Mucosa of descending colon (tissue), 3 donors: ENCODE measurements around the gene EVA1A. TPM values are rescaled to one million over a fixed set of nuclear protein-coding genes. Genes with fewer than 3 reads are reported as not detected.

Source experiments
- ATAC-seq: fragments of 200-7000 bp; cut with Tn5 transposase; one replicate; pipeline ENCODE4 v1.9.1; 2020; ENCODE audit warnings: mild to moderate bottlenecking, moderate library complexity
- DNase-seq, 3 donors: peaks; one replicate each; pipeline ENCODE4 v3.0.0-alpha.2; 2020
- H3K36me3 ChIP-seq: fragments of 200-600 bp; one replicate; pipeline ENCODE4 v1.8.0; 2021; ENCODE audit warnings: low read depth, mild to moderate bottlenecking
- H3K4me1 ChIP-seq: fragments of 200-600 bp; one replicate; pipeline ENCODE4 v1.8.0; 2021; ENCODE audit warnings: low read depth, mild to moderate bottlenecking
- H3K4me3 ChIP-seq: fragments of 200-600 bp; one replicate; pipeline ENCODE4 v1.8.0; 2021; ENCODE audit warnings: mild to moderate bottlenecking
- H3K9me3 ChIP-seq: fragments of 200-600 bp; one replicate; pipeline ENCODE4 v1.8.0; 2021; ENCODE audit warnings: mild to moderate bottlenecking
- intact Hi-C, 2 donors: fragments of 100-400 bp; cut with DNase I in 1 of 2; cut with micrococcal nuclease in 1 of 2; formaldehyde crosslinking; loops; one replicate each; pipeline versions ENCODE4 v1.11.0 to v1.11.1; 2022; cut with DNase I, micrococcal nuclease
- total RNA-seq, 3 donors: library from RNA; stranded (reverse); fragmentation: NEBNext Ultra II Directional in 2 of 3; extraction: Animal tissue kit (Norgen Biotek cat#: 25700) in 2 of 3; gene quantifications; one replicate each; pipeline versions ENCODE4 v1.2.1 to v1.2.4, GENCODE V29; 2021 to 2023
- TF ChIP-seq, protein P1 (sequence below): fragments of 200-600 bp; IDR thresholded peaks from one replicate; pipeline ENCODE4 v1.8.0; 2022; ENCODE audit warnings: antibody characterized with exemption, mild to moderate bottlenecking
- donor health status: DM: no; HTN: no; CAD: no; lungs with moderate emphysema.
- donor health status: DM: no; HTN: no; CAD: no.
- donor health status: DM: no; HTN: yes; CAD: no.

EVA1A gene
- total RNA-seq, 3 donors from 2014 or later = 0.72 to 1.3 TPM; not detected in 1

DNA sequence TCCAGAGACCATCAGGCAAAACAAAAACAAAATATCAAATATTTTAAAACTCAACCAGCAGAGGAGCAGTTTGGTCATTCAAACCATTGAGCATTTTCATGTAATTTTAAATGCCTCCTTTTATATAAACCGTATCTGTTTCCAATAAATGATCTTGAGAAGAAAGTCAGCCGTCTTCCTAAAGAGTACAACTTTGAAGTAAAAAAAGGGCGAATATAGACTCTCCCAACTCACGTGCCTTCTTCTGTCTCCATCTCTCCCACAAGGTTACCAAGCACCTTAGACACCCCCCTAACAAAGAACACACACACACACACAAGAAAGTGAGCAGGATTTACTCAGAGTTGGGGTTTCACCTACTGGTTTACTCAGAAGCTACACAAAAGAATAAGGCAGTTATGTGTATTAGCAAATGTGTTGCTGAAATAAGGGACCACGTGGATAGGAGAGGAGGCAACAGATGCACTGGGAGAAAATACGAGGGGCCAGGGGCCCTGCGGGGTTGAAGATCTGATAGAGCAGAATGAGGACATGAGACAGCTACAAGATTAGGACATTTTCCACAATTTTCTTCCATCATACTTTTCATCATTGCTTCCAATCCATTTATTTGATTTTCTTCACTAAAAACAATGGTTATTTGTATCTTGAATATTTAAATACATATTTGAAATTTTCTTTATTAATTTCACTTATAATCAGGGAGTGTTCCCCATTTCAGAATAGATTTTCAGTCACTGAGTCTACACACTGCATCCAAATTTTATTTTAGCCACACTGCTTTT lies 45.0 kb downstream of the EVA1A start:
- intact Hi-C loops = no loop called here
- H3K36me3 ChIP-seq = no peaks in the 10 kb centered on the region
- ATAC-seq = no peak
- TF ChIP-seq, protein P1, sequence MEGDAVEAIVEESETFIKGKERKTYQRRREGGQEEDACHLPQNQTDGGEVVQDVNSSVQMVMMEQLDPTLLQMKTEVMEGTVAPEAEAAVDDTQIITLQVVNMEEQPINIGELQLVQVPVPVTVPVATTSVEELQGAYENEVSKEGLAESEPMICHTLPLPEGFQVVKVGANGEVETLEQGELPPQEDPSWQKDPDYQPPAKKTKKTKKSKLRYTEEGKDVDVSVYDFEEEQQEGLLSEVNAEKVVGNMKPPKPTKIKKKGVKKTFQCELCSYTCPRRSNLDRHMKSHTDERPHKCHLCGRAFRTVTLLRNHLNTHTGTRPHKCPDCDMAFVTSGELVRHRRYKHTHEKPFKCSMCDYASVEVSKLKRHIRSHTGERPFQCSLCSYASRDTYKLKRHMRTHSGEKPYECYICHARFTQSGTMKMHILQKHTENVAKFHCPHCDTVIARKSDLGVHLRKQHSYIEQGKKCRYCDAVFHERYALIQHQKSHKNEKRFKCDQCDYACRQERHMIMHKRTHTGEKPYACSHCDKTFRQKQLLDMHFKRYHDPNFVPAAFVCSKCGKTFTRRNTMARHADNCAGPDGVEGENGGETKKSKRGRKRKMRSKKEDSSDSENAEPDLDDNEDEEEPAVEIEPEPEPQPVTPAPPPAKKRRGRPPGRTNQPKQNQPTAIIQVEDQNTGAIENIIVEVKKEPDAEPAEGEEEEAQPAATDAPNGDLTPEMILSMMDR = no peak
- peaks cover 6% of the 10 kb centered on the region for H3K9me3 ChIP-seq
- no peak overlapping the region for H3K4me3 ChIP-seq
- DNase-seq = no peak
- no peaks in the 10 kb centered on the region for H3K4me1 ChIP-seq

DNA sequence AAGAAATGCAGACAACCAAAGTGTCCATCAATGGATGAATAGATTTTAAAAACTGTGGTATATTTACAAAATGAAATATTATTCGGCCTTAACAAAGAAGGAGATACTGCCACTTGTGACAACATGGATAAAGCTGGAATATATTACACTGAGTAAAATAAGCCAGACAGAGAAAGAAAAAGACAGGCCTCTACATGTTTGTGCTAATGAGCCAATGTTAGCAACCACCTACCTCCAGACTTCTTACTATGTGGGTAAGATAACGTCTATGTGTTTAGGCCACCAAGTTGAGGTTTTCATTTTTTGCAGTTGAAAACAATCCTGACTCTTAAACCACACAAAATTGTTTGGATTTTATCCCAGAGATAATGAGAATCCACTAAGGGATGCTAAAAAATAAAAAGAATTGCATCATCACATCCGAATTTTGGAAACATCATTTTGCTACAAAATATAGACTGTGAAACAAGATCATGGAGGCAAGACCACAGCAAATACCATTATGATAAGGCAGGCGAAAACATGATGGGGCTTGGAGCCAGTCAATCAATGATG lies 47.0 kb downstream of the EVA1A start:
- intact Hi-C loops = no loop called here
- Histone ChIP-seq H3K36me3 (no peaks in the 10 kb centered on the region), H3K4me3 (no peak overlapping the region), H3K9me3 (peaks cover 7% of the 10 kb centered on the region), H3K4me1 (no peaks in the 10 kb centered on the region)
- ATAC-seq (no peak), DNase-seq (no peak)
- TF ChIP-seq, protein P1 = no peak

DNA sequence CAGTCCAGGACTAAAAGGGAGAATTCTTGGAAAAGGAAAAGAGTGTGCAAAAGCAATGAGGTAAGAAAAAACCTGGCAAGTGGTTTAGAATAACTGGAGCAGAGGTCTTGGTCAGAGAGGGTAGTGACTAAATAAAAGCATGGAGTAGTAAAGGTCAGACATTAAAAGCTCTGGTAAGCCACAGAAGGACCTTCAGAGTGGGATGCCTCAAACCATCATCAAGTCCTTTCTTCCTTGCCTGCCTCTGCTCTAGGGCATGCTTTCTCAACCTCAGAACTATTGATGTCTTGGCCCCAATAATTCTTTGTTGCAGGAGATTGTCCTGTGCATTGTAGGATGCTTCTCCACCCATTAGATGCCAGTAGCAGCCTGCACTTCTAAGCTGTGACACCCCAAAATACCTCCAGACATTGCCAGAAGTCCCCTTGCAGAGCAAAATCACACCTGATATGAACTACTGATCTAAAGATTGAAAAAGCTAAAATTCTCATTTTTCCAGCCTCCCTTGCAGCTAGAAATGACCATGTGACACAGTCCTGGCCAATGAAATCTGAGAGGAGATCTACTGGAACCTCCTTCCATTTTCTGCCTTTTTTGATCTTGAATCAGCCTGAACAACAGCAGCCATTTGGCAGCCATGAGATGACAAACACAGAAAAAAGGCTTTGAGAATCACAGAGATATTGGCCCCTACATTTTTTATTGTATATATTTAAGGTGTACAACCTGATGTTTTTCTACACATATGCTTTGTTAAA lies 48.1 kb downstream of the EVA1A start:
- ATAC-seq (no peak), DNase-seq (no peak)
- no peaks in the 10 kb centered on the region for H3K4me1 ChIP-seq
- H3K36me3 ChIP-seq = no peaks in the 10 kb centered on the region
- intact Hi-C loops = no loop called here
- no peak overlapping the region for H3K4me3 ChIP-seq
- peaks cover 11% of the 10 kb centered on the region for H3K9me3 ChIP-seq
- TF ChIP-seq, protein P1 = no peak

DNA sequence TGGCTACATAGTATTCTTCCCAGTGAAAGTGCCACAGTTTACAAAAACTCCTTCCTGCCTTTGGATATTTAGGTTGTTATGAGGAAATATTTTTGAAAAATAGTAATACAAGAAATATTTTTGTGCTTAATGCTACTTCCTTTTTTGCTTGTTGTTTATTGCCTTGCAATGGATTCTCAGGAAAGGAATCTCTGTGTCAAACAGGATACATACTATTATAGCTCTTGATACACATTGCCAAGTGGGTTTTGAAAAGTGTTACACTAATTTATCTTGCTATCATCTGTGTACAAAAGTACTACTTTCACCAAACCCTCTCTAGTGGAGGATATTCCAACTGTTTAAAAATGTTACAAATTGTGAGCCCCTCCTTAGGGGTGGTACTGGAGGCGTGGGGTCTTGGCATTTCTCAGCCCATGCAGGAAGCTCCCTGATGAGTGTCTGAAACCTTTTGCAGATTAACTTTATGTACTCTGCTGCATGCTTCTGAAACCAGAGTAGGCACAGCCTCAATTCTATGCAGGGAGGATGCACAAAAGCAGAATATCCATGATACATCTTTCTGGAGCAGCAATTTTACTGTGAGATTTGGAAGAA lies 54.5 kb downstream of the EVA1A start:
- intact Hi-C loops = no loop called here
- H3K9me3 ChIP-seq = peaks cover 5% of the 10 kb centered on the region
- DNase-seq = no peak

DNA sequence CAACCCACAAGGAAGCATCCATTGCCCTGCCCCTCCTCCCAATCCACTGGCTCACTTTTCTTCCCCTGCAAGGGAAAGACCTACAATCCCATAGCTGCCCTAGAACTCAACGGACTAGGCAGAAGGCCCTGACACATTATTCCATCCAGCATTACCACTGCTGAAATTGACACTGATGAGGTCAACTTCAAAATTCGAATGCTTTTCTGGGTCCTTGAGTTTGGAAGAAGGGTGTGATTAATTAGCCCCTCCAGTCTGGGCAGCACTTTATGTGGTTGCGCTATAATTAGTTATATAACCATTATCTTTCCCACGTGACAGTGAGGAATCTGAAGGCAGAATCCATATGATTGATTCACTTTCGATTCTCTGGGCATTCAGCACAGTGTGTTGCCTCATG lies 55.7 kb downstream of the EVA1A start:
- ATAC-seq = no peak

More for the DNA sequence above, 54.5 kb downstream of the EVA1A start:
- ATAC-seq = no peak
- Histone ChIP-seq H3K4me3 (no peak overlapping the region), H3K36me3 (no peaks in the 10 kb centered on the region), H3K4me1 (no peaks in the 10 kb centered on the region)
- TF ChIP-seq, protein P1 = no peak

More for the DNA sequence above, 55.7 kb downstream of the EVA1A start:
- TF ChIP-seq, protein P1 = no peak
- no peak overlapping the region for H3K4me3 ChIP-seq
- intact Hi-C loops = no loop called here
- no peak for DNase-seq
- no peaks in the 10 kb centered on the region for H3K4me1 ChIP-seq
- H3K9me3 ChIP-seq = peaks cover 5% of the 10 kb centered on the region
- no peaks in the 10 kb centered on the region for H3K36me3 ChIP-seq
